OCI-LY7 (cell line): ENCODE results near the gene SMC1A. TPM values are rescaled to one million over a fixed set of nuclear protein-coding genes. Genes with fewer than 3 reads are reported as not detected.

Experiments
- BruUV-seq: library from RNA; stranded (reverse); fragments of 400-500 nt; replicated peaks from 2 replicates; lab custom pipeline; 2021; lab: Mats Ljungman, UMichigan
- CTCF ChIA-PET: fragments of 300-600 bp; sonication (Branson Sonifier 250); formaldehyde crosslinking; loops from one replicate; lab custom pipeline; 2022; ENCODE audit warnings: antibody characterized with exemption; ENCODE audit not compliant: unreplicated experiment; lab: Charles Lee
- POLR2A ChIA-PET: fragments of 300-600 bp; sonication (Branson Sonifier 250); formaldehyde crosslinking; loops from one replicate; lab custom pipeline; 2022; ENCODE audit warnings: antibody characterized with exemption; lab: Charles Lee
- DNase-seq: peaks from one replicate; pipeline ENCODE4 v3.0.0-alpha.2; 2015; ENCODE audit warnings: low spot score
- H2AFZ ChIP-seq: fragments of 200-600 bp; sonication (generic), shearing (Covaris generic); 2 replicates; pipeline ENCODE4 v1.6.1; 2014; ENCODE audit warnings: mild to moderate bottlenecking, antibody characterized with exemption, low read length, moderate library complexity
- H3K27ac ChIP-seq: fragments of 200-600 bp; sonication (generic); 2 replicates; pipeline ENCODE4 v1.5.1; 2014; ENCODE audit warnings: mixed run types, low read depth, mild to moderate bottlenecking, moderate library complexity, low read length, inconsistent platforms; ENCODE audit not compliant: poor library complexity, severe bottlenecking
- H3K36me3 ChIP-seq: fragments of 200-600 bp; sonication (generic); 2 replicates; pipeline ENCODE4 v1.6.1; 2014; ENCODE audit warnings: mild to moderate bottlenecking, antibody characterized with exemption, low read length, moderate library complexity, mixed read lengths; ENCODE audit not compliant: insufficient read depth
- H3K4me1 ChIP-seq: fragments of 200-600 bp; sonication (generic); 2 replicates; pipeline ENCODE4 v1.5.1; 2014; ENCODE audit warnings: mild to moderate bottlenecking, low read length; ENCODE audit not compliant: insufficient read depth, poor library complexity, severe bottlenecking
- H3K4me2 ChIP-seq: fragments of 200-600 bp; sonication (generic); 2 replicates; pipeline ENCODE4 v1.6.1; 2014; ENCODE audit warnings: mild to moderate bottlenecking, low read length
- H3K4me3 ChIP-seq: fragments of 200-600 bp; sonication (generic); 2 replicates; pipeline ENCODE4 v1.5.1; 2014; ENCODE audit warnings: mild to moderate bottlenecking, low read depth, low read length; ENCODE audit not compliant: poor library complexity, severe bottlenecking
- H3K79me2 ChIP-seq: fragments of 200-600 bp; sonication (generic); 2 replicates; pipeline ENCODE4 v1.6.1; 2016; ENCODE audit warnings: low read depth, mild to moderate bottlenecking, low read length, moderate library complexity, mixed read lengths; ENCODE audit not compliant: insufficient read depth
- H3K9me2 ChIP-seq: fragments of 200-600 bp; sonication (generic); 2 replicates; pipeline ENCODE4 v1.6.1; 2016; ENCODE audit warnings: mild to moderate bottlenecking, low read length, mixed read lengths; ENCODE audit not compliant: insufficient read depth
- H3K9me3 ChIP-seq: fragments of 200-600 bp; sonication (generic); 2 replicates; pipeline ENCODE4 v1.6.1; 2014; ENCODE audit warnings: mild to moderate bottlenecking, mixed run types, low read length, mixed read lengths
- H4K20me1 ChIP-seq: fragments of 200-600 bp; sonication (generic); 2 replicates; pipeline ENCODE4 v1.6.1; 2014; ENCODE audit warnings: mild to moderate bottlenecking, antibody characterized with exemption, low read length, moderate library complexity, mixed read lengths; ENCODE audit not compliant: insufficient read depth
- CTCF ChIP-seq: fragments of 200-600 bp; sonication (generic); conservative IDR thresholded peaks from 2 replicates; pipeline ENCODE4 v1.5.1; 2014; ENCODE audit warnings: mild to moderate bottlenecking, antibody characterized with exemption, low read length, moderate library complexity, mixed read lengths
- EZH2phosphoT487 ChIP-seq: fragments of 200-600 bp; sonication (generic); IDR thresholded peaks from 2 replicates; pipeline ENCODE4 v1.6.1; 2018; ENCODE audit warnings: low read depth, borderline replicate concordance, mild to moderate bottlenecking, mixed run types, antibody characterized with exemption, low read length, moderate library complexity, mixed read lengths
- intact Hi-C: fragments of 100-400 bp; cut with micrococcal nuclease; formaldehyde crosslinking; loops from one replicate; pipeline ENCODE4 v1.10.0; 2022; ENCODE audit not compliant: unreplicated experiment
- total RNA-seq, 2 experiments: library from RNA; depleted of rRNA in 1 of 2; stranded (reverse); fragments of >200 nt in 1 of 2; shearing (Covaris generic) in 1 of 2; gene quantifications; 2 replicates each; pipeline ENCODE4 v1.2.3, GENCODE V29; 2014 to 2022

Gene SMC1A
- total RNA-seq, 2 experiments from 2014 or later: 41.6 to 134 TPM

- TF ChIP-seq EZH2phosphoT487 (no peak), CTCF (no peak)
- Histone ChIP-seq H3K36me3 (no peaks in the 10 kb centered on the region), H3K9me3 (no peaks in the 10 kb centered on the region), H3K79me2 (no peaks in the 10 kb centered on the region), H3K27ac (no peak overlapping the region), H3K9me2 (no peaks in the 10 kb centered on the region), H3K4me2 (no peak overlapping the region; the same call in 1 of the 2 replicates), H2AFZ (no peak overlapping the region), H3K4me3 (no peak overlapping the region), H4K20me1 (no peaks in the 10 kb centered on the region), H3K4me1 (no peaks in the 10 kb centered on the region)
- no peak for DNase-seq
- ChIA-PET CTCF (no interaction called here), POLR2A (no interaction called here)
- BruUV-seq: no TSS peak
- intact Hi-C loops: no loop called here
Observed at GRCh38 chrX:53442322-53442631, 19.8 kb upstream of the SMC1A start.

GRCh38 chrX:53441531-53442321, 19.3 kb upstream of the SMC1A start:
- Histone ChIP-seq H3K4me3 (no peak overlapping the region), H3K27ac (no peak overlapping the region), H3K9me2 (no peaks in the 10 kb centered on the region), H3K4me1 (no peaks in the 10 kb centered on the region), H4K20me1 (no peaks in the 10 kb centered on the region), H3K9me3 (no peaks in the 10 kb centered on the region), H2AFZ (no peak overlapping the region), H3K79me2 (no peaks in the 10 kb centered on the region), H3K36me3 (no peaks in the 10 kb centered on the region), H3K4me2 (no peak overlapping the region; the same call in 1 of the 2 replicates)
- BruUV-seq: no TSS peak
- intact Hi-C loops: no loop called here
- TF ChIP-seq CTCF: no peak
- no peak for TF ChIP-seq EZH2phosphoT487
- no peak for DNase-seq
- ChIA-PET POLR2A (no interaction called here), CTCF (no interaction called here)
